ENCODE measurements around the gene ACAD9.
"Not testable (repeated sequence)": the region's sequence is repeated elsewhere in the genome, so short reads cannot be mapped to it uniquely, and the experiment has no call there.

The ACAD9 gene

DNA sequence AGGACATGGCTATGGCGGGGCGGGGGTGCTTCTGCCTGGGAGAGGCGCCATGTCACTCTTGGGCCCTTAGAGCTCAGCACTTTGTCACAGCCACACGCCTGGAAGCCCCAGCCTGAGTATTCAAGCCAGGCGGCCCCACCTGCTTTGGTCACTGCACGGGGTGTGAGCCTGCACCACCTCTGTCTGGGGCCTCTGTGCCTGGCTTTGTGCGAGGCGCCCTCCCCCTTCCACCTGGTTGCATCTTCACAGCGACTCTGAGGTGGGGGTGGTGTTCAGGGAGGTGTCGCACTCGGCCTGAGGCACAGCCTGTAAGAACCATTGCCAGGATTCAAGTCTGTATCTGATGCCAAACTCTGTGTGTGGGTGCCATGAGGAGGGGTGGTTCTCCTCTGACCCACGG is 24.1 kb downstream of the ACAD9 start:
- no peak for DNase-seq

DNA sequence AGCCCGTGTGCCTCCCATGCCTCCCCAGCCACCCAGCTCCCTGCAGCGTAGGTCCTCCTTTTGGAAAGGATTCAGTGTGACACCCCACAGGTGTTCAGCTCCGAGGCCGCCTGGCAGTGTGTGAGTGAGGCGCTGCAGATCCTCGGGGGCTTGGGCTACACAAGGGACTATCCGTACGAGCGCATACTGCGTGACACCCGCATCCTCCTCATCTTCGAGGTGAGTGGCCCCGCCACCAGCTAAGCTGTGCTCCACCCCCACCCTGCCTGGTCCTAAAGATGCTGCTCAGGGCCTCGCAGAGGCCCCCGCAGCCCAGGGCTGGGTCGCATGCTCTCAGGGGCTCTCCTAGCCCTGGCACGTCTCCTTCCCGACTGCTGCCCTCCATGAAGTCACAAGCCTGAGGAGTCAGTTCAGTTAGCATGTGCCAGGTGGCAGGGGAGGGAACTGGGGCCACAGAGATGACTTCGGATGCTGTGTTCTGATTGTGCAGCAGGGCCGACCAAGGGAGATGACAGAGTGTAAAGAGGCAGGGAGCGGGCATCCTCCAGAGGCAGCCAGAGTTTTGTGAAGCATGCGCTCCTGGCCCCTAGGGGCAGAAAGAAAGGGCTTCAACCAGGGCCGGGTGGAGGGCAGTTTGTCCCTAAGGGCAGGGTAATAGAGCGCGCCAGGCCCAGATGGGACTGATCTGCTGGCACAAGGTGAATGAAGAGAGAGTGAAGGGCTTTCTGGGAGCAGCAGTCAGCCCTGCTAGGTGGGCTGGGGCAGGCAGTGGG is 26.8 kb downstream of the ACAD9 start:
- no peak for DNase-seq

DNA sequence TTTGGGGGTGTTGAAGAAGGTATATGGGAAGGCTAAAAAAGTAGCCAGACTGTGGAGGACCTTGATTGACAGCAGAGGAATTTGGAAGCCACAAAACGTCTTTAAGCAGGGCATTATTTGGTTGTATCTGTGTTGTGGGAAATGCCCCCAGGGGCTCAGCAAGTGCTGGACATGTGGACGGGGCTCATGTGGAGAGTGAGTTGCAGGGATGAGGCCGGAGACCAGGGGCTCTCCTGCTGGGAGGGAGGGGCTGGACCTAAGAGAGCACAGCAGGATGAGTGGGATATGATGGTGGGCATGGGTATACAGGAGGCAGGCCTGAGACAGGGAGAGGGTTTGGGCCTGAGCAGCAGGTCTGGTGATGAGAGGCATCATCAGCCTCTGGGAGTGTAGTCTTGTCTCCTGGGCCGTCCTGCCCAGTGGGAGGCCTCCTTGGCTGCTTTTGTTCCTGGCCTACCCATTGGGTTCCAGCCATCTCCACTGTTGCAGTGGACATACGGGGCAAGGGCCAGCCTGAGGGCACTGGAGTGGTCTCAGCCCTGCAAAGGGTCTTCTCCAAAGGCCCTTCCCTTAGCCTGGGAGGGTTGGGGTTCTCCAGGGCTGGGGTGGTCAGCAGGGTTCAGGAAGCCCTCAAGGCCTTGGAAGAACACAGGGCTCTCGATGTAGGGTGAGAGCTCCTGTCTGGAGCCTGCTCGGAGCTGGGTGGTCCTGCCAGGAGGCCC is 27.5 kb downstream of the ACAD9 start:
- DNase-seq: no peak

GRCh38 chr3:128907706-128908445 is 28.5 kb downstream of the ACAD9 start:
- no peak for DNase-seq

GRCh38 chr3:128908951-128909350 is 29.5 kb downstream of the ACAD9 start:
- no peak for DNase-seq

DNA sequence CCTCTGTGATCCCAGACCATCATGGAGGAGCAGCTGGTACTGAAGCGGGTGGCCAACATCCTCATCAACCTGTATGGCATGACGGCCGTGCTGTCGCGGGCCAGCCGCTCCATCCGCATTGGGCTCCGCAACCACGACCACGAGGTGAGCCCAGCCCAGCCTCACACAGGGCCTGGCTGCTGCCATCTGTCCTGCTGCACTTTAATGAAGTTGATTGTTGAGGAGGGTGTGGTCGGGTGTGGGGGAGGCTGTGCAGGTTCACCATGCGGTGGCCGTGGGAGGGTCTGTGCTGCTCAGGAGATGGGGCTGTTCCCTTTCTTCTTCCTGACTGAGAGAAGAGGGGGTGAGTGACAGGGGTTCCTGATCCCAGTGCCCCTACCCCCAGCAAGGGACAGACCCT is 30.6 kb downstream of the ACAD9 start:
- no peak for DNase-seq

GRCh38 chr3:128911911-128912310 is 32.5 kb downstream of the ACAD9 start:
- DNase-seq: no peak

DNA sequence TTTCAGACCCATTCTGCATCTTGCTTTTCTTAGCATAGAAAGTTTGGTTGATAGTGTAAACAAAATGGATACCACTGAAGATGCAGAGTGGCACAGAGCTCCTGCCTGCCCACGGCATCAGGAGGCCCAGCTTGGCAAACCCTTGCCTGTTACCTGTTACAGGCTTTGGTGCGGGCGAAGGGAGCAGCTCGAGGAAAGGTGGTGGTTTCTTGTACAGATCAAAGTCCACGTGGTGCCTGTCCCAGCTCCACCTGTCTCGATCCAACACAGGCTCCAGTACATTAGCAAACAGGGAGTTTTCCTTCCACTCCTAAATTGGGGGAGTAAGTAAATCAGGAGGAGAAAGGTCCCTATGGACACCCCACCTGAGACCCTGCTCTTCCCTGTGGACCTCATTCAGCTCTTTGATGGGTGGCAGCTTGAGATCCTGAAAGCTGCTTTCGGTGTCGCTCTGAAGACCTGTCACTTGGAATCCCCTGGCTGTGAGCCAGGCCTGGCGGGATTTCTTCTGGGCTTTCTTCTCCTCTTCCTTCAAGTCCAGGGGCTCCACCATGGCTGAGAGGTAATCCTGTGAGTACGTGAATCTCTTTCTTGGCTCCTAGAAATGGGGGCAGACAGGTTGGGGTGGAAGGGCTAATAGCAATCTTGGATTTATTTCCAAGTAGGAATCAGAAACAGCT is 35.7 kb downstream of the ACAD9 start:
- no peak for DNase-seq

GRCh38 chr3:128917291-128917690 is 37.9 kb downstream of the ACAD9 start:
- DNase-seq: no peak

- DNase-seq: no peak
Observed at GRCh38 chr3:128919988-128920387, 40.6 kb downstream of the ACAD9 start.

- no peak for DNase-seq
Observed at GRCh38 chr3:128922804-128923459, 43.5 kb downstream of the ACAD9 start.

DNA sequence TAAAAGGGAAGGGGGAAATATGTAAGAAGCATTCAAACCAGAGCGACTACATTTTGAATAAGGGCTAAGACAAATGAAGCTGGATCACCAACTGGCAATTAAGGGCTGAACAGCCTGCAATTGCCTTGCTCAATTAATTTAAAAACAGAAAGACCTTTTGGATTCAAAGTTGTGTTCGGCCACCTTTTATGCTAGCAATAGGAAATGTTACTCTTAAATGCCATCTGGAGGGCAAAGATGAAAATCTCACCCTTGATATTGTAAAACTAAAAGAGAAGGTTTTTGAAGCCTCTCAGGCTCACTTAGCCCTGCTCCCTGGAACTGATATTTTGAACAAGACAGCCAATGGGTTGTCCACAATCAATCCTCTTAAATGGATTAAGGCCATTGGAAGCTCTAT is 44.2 kb downstream of the ACAD9 start:
- DNase-seq: no peak

- not testable (repeated sequence) for DNase-seq
Observed at GRCh38 chr3:128923986-128924385, 44.6 kb downstream of the ACAD9 start.

DNA sequence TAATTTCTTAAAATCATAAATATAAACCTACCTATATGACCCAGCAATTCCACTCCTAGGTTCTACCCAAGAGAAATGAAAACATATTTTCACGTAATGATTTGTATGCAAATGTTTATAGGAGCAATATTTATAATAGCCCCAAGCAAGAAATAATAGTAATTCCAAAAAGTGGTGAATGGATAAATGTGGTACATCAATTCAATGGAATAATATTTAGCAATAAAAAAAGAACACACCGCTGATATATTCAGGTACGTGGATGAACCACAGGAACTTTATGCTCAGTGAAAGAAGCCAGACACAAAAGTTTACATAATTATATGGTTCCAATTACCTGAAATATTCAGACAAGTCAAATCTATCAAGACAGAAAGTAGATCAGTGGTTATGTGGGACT is 49.9 kb downstream of the ACAD9 start:
- DNase-seq: no peak

DNA sequence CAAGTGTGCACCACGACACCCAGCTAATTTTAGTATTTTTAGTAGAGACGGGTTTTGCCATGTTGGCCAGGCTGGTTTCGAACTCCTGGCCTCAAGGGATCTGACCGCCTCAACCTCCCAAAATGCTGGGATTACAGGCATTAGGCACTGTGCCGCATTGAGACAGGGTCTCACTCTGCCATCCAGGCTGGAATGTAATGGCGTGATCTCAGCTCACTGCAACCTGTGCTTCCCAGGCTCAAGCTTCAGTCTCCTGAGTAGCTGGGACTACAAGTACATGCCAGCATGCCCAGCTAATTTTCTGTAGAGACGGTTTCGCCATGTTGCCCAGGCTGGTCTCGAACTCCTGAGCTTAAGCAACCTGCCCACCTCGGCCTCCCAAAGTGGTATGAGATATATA is 51.6 kb downstream of the ACAD9 start:
- DNase-seq: no peak

DNA sequence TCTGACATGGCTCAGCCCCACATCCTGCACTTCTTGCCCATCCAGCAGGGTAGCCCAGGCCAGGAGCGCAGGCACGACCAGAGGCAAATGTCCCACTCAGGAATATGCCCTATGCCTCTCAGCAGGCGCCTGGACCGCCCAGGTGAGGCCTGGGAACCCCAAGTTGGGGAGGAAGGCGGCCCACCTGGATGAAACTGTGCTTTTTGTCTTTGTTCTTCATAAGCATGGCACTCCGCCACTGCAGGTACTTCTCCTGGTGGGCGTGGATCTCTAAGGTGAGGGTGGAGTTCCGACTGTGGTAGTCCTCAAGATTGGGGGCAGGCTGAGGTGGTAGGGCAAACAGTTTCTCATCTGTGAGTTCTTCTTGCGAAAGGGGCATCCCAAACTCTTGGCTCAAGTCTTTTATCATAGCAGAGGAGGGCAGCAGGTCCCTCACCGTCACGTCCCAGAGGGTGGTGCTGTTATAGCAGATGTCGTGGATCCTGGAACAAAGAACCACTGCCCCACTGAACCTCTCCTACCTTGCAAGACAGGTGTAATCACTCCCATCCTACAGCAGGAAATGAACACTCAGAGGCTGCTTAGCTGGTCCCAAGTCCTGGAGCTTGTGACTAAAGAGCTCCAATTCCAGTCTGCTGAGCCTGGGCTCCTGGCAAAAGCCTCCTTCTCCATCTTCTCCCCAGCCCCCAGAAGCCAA is 53.2 kb downstream of the ACAD9 start:
- DNase-seq: no peak

- no peak for DNase-seq
Observed at GRCh38 chr3:128933213-128933921, 53.9 kb downstream of the ACAD9 start.

GRCh38 chr3:128933922-128934253 is 54.5 kb downstream of the ACAD9 start:
- DNase-seq: no peak

DNA sequence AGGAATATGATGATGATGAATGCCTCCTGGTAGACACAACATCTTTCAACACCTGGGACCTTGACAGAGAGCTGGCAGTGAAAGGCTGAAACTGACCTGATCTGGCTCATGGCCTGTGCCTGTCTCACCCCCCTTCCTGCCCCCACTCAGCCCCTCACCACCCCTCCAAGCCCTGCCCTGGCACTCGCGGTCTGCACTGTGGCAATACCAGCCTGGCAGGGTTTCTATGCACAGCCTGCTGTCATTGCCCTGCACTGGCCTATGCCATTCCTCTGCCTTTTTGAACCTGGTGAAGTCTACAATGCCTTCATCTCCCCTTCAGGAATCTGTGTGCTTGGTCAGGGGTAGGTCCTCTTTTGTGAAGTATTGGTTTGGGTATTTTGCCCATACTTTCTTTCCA is 56.5 kb downstream of the ACAD9 start:
- DNase-seq: no peak

- no peak for DNase-seq
Observed at GRCh38 chr3:128936341-128936740, 56.9 kb downstream of the ACAD9 start.

DNA sequence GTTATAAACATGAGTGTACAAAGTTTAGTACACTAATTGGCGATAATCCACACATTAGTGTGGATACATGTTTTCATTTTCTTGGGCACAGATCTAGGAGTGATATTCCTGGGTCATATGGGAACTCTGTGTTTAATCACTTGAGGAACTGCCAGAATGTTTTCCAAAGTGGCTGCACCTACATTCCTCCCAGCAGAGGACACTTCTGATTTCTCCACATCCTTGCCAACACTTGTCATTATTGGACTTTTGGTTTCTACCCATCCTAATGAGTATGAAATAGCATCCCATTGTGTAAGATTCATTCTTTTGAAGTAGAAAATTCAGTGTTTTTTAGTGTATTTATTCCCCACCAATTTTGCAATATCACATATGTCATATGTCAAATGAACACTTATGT is 60.8 kb downstream of the ACAD9 start:
- DNase-seq: no peak

Data from NCI-H510A (cell line).